VCaP (cell line): ENCODE data around the gene CENPE.
A peak's percentile ranks its signal among the peaks of the same experiment; 100 is the strongest.

Experiments
- H3K27ac ChIP-seq: fragments of 450-650 bp; 2 replicates; pipeline ENCODE4 v1.5.1; 2017
- CTCF ChIP-seq: fragments of 450-650 bp; conservative IDR thresholded peaks from 2 replicates; pipeline ENCODE4 v1.5.1; 2017; ENCODE audit warnings: mild to moderate bottlenecking, moderate library complexity

Gene CENPE

DNA sequence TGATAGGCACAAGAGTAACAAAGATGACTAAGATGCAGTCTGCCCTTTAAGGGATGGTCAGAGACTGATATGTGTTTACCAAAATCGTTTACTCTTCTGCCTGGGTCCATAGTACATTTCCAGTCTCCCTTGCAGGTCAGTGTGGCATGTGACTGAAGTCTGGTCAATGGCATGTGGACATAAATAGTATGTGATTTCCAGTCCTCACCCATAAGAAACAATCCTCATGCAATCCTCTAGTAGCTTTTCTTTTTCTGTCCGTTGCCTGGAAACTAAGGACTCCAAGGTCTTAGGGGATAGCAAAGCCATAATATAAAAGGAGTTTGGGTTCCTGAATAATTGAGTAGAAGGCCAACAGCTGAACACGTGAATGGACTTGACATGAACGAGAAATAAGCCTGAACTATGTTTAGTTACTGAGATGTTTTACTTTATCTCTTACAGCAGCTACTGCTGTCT is 122.7 kb downstream of the CENPE start:
- no peak for TF ChIP-seq CTCF
- peak overlapping the region; percentile 84 for H3K27ac ChIP-seq

- H3K27ac ChIP-seq, result no peak overlapping the region
- TF ChIP-seq CTCF, result no peak
These were observed 123.3 kb downstream of the CENPE start for GRCh38 chr4:103074744-103075434.

GRCh38 chr4:103073792-103074438 is 124.2 kb downstream of the CENPE start:
- no peak for TF ChIP-seq CTCF
- no peak overlapping the region for H3K27ac ChIP-seq

DNA sequence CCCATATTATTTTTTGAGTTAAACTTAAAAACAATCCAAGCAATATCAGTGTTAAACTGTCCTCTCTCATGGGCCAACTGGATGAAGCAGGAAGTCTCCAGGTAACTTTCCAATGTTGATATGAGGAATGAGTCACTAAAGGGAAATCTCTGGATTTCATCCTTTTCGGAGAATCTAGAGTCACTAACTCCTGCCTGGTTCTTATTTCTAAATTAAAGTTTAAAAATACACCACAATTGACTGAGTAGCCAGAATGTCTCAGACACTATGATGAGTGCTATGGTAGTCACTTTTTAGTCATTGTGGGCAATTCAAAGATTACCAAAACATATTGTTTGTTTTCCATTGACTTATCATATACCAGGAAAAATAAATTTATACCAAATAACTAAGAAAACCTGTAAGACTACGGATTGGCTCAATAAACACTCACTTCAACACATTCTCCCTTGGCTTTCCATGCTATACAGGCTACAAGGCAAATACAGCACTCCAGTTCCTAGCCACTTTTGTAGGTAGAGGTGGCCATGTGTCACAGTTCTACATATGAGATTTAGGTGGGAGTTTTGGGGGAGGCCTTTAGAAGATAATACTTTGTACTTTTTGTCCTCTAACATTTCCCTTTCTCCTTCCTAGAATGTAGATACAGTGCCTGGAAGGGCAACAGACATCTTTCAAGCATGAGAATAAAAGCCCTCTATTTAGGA is 130.1 kb downstream of the CENPE start:
- no peak overlapping the region for H3K27ac ChIP-seq
- no peak for TF ChIP-seq CTCF

DNA sequence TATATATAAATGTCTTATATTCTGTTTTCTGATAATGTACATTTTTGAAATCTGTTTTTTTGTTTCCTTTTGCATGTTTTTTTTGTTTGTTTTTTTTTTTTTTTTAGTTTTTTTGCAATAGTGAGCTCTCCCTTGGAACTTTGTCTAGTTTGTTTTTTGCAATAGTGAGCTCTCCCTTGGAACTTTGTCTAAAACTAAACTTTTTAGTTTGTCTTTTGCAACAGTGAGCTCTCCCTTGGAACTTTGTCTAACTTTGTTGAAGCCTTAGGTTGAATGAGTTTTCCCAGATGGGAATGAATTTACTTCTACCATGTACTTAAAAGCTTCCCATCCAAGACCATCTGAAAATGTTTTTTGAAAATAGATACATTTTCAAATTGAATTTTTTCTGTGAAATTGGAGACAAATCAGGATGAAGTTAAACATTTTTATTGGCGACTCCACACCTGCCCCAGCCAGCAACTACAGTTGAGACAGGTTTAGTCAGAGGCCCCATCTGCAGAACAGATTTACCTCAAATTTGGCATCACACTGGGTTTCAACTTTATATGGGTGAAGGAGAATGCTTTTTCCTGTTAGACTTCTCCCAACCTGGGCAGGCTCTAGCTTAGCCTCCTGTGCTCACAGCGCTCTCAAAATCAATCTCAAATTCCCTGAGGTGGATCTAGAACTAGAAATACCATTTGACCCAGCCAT is 137.5 kb downstream of the CENPE start:
- TF ChIP-seq CTCF, result no peak
- H3K27ac ChIP-seq, result no peak overlapping the region
